Body of pancreas (tissue), 4 donors: ENCODE measurements around the gene IL4R. TPM values are rescaled to one million over a fixed set of nuclear protein-coding genes. Genes with fewer than 3 reads are reported as not detected.

Source experiments
- ATAC-seq: fragments of 150-250 bp; one replicate; pipeline ENCODE4 v1.9.1; 2016
- DNase-seq, 4 donors: peaks; one replicate each; pipeline ENCODE4 v3.0.0-alpha.2; 2019
- H3K27ac ChIP-seq, 4 donors: fragments of 200-600 bp; sonication (generic); 1 replicate in 3 of 4; 2 replicates in 1 of 4; pipeline versions ENCODE4 v1.5.1 to v1.6.1; 2016 to 2019; ENCODE audit warnings: mild to moderate bottlenecking in 1 of 4, mixed read lengths in 1 of 4, moderate library complexity in 1 of 4
- H3K27me3 ChIP-seq, 2 donors: fragments of 200-600 bp; sonication (generic); one replicate each; pipeline ENCODE4 v1.6.0; 2016; ENCODE audit warnings: mild to moderate bottlenecking in 1 of 2
- H3K36me3 ChIP-seq, 2 donors: fragments of 200-600 bp; sonication (generic); replicated peaks in 1 of 2; 2 replicates each; pipeline ENCODE4 v1.5.1; 2016; ENCODE audit warnings: low read depth in 2 of 2; ENCODE audit not compliant: insufficient read depth in 1 of 2
- H3K4me1 ChIP-seq: fragments of 200-600 bp; sonication (generic); one replicate; pipeline ENCODE4 v1.6.0; 2016
- H3K4me3 ChIP-seq, 2 donors: fragments of 200-600 bp; sonication (generic); 1 replicate in 1 of 2; 2 replicates in 1 of 2; pipeline ENCODE4 v1.5.1; 2016 to 2019
- H3K9me3 ChIP-seq, 3 donors: fragments of 200-600 bp; sonication (generic); 1 replicate in 2 of 3; 2 replicates in 1 of 3; pipeline ENCODE4 v1.5.1; 2016
- CTCF ChIP-seq, 7 experiments: fragments of 450-650 bp in 4 of 7; fragments of 200-600 bp in 3 of 7; sonication (generic) in 3 of 7; IDR thresholded peaks; one replicate each; pipeline ENCODE4 v1.5.1; 2016 to 2019; ENCODE audit warnings: antibody characterized with exemption in 7 of 7
- POLR2A ChIP-seq, 3 donors: fragments of 450-650 bp; IDR thresholded peaks; one replicate each; pipeline ENCODE4 v1.6.1; 2016; ENCODE audit warnings: antibody characterized with exemption in 3 of 3, mild to moderate bottlenecking in 2 of 3
- WGBS, 2 donors: methylation state at CpG; one replicate each; pipeline ENCODE4 v1.1.5; 2017; 5-methylcytosine and 5-hydroxymethylcytosine counted together
- intact Hi-C: fragments of 100-400 bp; cut with DNase I; formaldehyde crosslinking; loops from one replicate; pipeline ENCODE4 v1.15.1; 2023
- total RNA-seq, 2 donors: library from RNA; depleted of rRNA; stranded (reverse); fragments of >200 nt; gene quantifications; one replicate each; pipeline ENCODE4 v1.1.0, GENCODE V29; 2016

The IL4R gene
- total RNA-seq, 2 donors from 2014 or later, result 29.7 to 236 TPM

DNA sequence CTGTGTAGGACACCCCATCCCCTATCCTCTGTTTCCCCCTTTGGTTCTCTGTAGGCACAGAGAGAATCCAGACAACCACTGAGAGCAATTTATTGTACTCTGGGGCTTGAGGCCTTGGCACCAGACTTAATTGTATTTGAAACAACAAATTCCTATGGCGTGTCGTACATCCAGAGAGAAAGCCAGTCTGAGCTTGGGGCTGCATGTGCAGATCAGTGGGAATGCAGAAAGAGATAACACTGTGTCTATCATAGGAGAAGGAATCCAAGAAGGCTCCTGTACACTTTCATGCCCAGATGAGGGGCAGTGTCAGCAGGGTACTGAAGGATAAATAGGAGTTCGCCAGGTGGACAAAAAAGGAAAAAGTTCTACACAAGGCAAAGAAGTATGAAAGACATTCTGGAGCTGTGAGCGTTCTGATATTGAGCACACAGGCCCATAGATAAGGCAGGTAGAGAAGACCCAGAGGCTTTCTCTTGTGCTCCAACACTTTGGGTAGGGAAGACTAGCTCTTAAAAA is 22.0 kb upstream of the IL4R start:
- Histone ChIP-seq H3K4me3 (no peak overlapping the region), H3K4me1 (no peaks in the 10 kb centered on the region), H3K27ac (no peak overlapping the region), H3K27me3 (no peaks in the 10 kb centered on the region), H3K36me3 (no peaks in the 10 kb centered on the region), H3K9me3 (no peaks in the 10 kb centered on the region)
- DNase-seq (no peak), ATAC-seq (no peak)
- no peak for TF ChIP-seq POLR2A (IDR thresholded peaks at IDR 0.05)
- no peak for TF ChIP-seq CTCF (IDR thresholded peaks at IDR 0.05)
- 91 to 93% methylated on average over 4 of the region's 4 CpGs for WGBS, 2 donors
- intact Hi-C loops, result no loop called here

GRCh38 chr16:27293343-27293742 is 20.4 kb upstream of the IL4R start:
- intact Hi-C loops, result no loop called here
- no peaks in the 10 kb centered on the region for H3K36me3 ChIP-seq
- no peaks in the 10 kb centered on the region for H3K4me1 ChIP-seq
- H3K27ac ChIP-seq, result no peak overlapping the region
- no peaks in the 10 kb centered on the region for H3K9me3 ChIP-seq
- TF ChIP-seq CTCF (IDR thresholded peaks at IDR 0.05), result no peak
- 55 to 56% methylated on average over 5 of the region's 5 CpGs for WGBS, 2 donors
- ATAC-seq (no peak), DNase-seq (no peak)
- H3K4me3 ChIP-seq, result no peak overlapping the region
- no peaks in the 10 kb centered on the region for H3K27me3 ChIP-seq

DNA sequence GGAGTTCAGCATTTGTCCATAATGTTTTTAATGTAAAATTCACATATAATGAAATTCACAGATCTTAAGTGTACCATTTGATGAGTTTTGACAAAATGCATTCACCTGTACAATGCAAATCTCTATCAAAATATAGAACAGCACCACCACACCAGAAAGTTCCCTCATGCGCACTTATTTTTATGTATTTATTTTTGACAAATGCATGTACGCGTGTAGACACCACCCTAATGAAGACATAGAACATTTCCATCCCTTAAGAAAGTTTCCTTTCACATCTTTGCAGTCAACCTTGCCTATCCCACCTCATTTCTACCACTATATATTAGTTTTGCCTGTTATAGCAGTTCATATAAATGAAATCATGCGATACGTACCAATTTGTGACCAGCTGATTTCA is 15.6 kb upstream of the IL4R start:
- 96 to 98% methylated on average over 5 of the region's 5 CpGs for WGBS, 2 donors
- Histone ChIP-seq H3K4me3 (no peak overlapping the region), H3K4me1 (no peaks in the 10 kb centered on the region), H3K9me3 (no peaks in the 10 kb centered on the region), H3K27ac (no peak overlapping the region), H3K27me3 (no peaks in the 10 kb centered on the region), H3K36me3 (no peaks in the 10 kb centered on the region)
- intact Hi-C loops, result no loop called here
- no peak for TF ChIP-seq POLR2A (IDR thresholded peaks at IDR 0.05)
- no peak for TF ChIP-seq CTCF (IDR thresholded peaks at IDR 0.05)
- no peak for ATAC-seq
- no peak for DNase-seq

- H3K27me3 ChIP-seq, result no peaks in the 10 kb centered on the region
- intact Hi-C loops, result no loop called here
- no peak for ATAC-seq
- TF ChIP-seq POLR2A (IDR thresholded peaks at IDR 0.05) (no peak), CTCF (IDR thresholded peaks at IDR 0.05) (no peak)
- no peak overlapping the region for H3K27ac ChIP-seq
- H3K36me3 ChIP-seq, result no peaks in the 10 kb centered on the region
- no peaks in the 10 kb centered on the region for H3K4me1 ChIP-seq
- H3K4me3 ChIP-seq, result no peak overlapping the region
- DNase-seq, result no peak
- 94% methylated on average over 3 of the region's 3 CpGs for WGBS, 2 donors
- no peaks in the 10 kb centered on the region for H3K9me3 ChIP-seq
These were observed 12.4 kb upstream of the IL4R start for GRCh38 chr16:27301236-27301861.

DNA sequence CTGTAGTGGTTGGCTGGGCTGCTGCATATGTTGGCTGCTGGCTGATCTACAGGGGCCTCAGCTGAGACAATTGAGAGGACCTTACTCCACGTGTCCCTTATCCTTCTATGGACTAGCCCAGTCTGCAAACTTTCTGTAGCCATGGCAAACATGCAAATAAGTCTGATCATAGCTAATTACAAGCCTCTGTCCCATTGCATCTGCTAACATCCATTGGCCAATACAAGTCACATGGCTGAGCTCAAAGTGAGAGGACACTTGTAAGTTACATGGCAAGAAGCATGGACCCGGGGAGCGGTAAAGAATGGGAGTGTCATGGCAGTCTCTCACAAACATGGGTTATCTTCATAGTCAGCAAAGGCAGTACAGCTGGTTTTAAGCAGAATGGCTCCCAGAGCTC is 11.6 kb upstream of the IL4R start:
- Histone ChIP-seq H3K27me3 (no peaks in the 10 kb centered on the region), H3K4me3 (no peak overlapping the region), H3K4me1 (no peaks in the 10 kb centered on the region), H3K9me3 (no peaks in the 10 kb centered on the region), H3K27ac (no peak overlapping the region), H3K36me3 (no peaks in the 10 kb centered on the region)
- DNase-seq (no peak), ATAC-seq (no peak)
- intact Hi-C loops, result no loop called here
- TF ChIP-seq POLR2A (IDR thresholded peaks at IDR 0.05) (no peak), CTCF (IDR thresholded peaks at IDR 0.05) (no peak)
- whole genome bisulfite sequencing, 2 donors, result 70 to 93% methylated on average over 2 to 3 of the region's 3 CpGs
